AG04450 (cell line): Measurements from ENCODE around the gene ANP32D. TPM values are rescaled to one million over a fixed set of nuclear protein-coding genes. Genes with fewer than 3 reads are reported as not detected.
"Not testable (repeated sequence)": the region's sequence is repeated elsewhere in the genome, so short reads cannot be mapped to it uniquely, and the experiment has no call there.

Experiments used
- CTCF ChIA-PET: fragments of 300-600, 350-600 bp; formaldehyde crosslinking; extraction: SDS; loops from one replicate; lab custom pipeline; 2022; ENCODE audit warnings: antibody characterized with exemption, inconsistent platforms; lab: Charles Lee
- POLR2A ChIA-PET: fragments of 350-600 bp; formaldehyde crosslinking; extraction: SDS; loops from one replicate; lab custom pipeline; 2021; ENCODE audit warnings: antibody characterized with exemption, inconsistent platforms; lab: Yijun Ruan, JAX
- DNase-seq: peaks from one replicate; pipeline ENCODE4 v3.0.0-alpha.2; 2011; ENCODE audit warnings: low read depth, low spot score
- H3K27ac ChIP-seq: one replicate; pipeline ENCODE4 v1.5.1; 2012; ENCODE audit warnings: low read depth, low read length, control low read depth
- H3K27me3 ChIP-seq: one replicate; pipeline ENCODE4 v1.6.0; 2012; ENCODE audit warnings: low read length; ENCODE audit not compliant: control insufficient read depth, insufficient read depth
- H3K4me3 ChIP-seq: 2 replicates; pipeline ENCODE4 v1.5.1; 2011; ENCODE audit warnings: mild to moderate bottlenecking, low read depth, low read length, control low read depth
- H3K9me3 ChIP-seq: 2 replicates; pipeline ENCODE4 v1.5.1; 2012; ENCODE audit warnings: low read length; ENCODE audit not compliant: control insufficient read depth, insufficient read depth
- polyA plus RNA-seq: library from polyadenylated mRNA; depleted of rRNA; stranded (reverse); fragments of >200 nt; gene quantifications from 2 replicates; pipeline ENCODE4 v1.2.3, GENCODE V29; 2011
- TF ChIP-seq, protein P1 (sequence below): IDR thresholded peaks from 2 replicates; pipeline ENCODE4 v1.5.1; 2011; ENCODE audit warnings: low read depth, low read length, control low read depth, inconsistent platforms

The ANP32D gene
- polyA plus RNA-seq, 1 experiment = not detected

DNA sequence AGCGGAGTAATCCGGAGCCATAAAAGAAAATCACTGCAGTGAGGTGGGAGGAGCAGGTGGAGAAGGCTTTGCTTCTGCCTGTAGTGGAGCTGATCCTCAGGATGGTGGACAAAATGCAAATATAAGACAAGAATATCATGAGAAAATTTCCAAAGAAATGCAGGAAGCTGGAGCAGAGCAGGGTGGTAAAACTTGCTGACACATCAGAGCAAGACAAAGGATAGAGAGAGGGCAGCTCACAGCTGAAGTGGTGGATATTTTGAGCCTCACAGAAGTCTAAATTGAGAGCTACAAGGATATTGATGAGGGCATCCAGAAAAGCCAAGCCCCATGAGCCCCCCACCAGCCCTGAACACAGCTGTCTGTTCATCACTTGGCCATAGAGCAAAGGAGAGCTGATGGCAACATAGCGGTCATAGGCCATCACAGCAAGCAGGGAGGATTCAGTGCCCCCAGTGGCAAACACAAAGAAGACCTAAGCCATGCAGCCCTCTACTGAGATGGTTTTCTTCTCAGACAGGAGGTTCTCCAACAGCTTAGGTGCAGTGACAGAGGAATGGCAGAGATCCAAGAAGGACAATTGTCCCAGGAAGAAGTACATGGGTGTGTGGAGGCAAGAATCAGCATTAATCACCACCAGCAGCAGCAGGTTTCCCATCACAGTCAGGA lies 30.0 kb upstream of the ANP32D start:
- no peak for DNase-seq
- H3K27ac ChIP-seq = no peak overlapping the region
- ChIA-PET CTCF (no interaction called here), POLR2A (no interaction called here)
- H3K4me3 ChIP-seq = no peak overlapping the region
- H3K9me3 ChIP-seq = no peaks in the 10 kb centered on the region
- H3K27me3 ChIP-seq = no peaks in the 10 kb centered on the region
- TF ChIP-seq, protein P1, sequence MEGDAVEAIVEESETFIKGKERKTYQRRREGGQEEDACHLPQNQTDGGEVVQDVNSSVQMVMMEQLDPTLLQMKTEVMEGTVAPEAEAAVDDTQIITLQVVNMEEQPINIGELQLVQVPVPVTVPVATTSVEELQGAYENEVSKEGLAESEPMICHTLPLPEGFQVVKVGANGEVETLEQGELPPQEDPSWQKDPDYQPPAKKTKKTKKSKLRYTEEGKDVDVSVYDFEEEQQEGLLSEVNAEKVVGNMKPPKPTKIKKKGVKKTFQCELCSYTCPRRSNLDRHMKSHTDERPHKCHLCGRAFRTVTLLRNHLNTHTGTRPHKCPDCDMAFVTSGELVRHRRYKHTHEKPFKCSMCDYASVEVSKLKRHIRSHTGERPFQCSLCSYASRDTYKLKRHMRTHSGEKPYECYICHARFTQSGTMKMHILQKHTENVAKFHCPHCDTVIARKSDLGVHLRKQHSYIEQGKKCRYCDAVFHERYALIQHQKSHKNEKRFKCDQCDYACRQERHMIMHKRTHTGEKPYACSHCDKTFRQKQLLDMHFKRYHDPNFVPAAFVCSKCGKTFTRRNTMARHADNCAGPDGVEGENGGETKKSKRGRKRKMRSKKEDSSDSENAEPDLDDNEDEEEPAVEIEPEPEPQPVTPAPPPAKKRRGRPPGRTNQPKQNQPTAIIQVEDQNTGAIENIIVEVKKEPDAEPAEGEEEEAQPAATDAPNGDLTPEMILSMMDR = no peak

DNA sequence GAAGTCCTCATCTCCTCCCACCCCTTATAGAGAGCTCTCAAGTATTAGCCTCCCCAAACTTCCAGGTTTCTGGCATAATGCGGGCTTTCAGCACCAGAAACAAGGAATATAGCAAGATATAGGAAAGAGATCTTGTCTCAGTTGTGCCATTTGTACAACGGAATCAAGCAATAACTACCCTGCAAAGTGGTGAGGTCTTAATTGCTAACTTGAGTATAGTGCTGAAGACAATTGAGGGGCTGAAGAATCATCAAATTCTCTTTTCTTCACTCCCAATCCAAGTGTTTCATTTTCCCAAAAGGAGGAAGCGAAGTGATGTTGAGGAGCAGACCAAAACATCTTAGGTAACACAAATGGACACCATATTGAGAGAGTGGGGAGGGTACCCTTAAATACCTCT lies 26.8 kb upstream of the ANP32D start:
- Histone ChIP-seq H3K27ac (no peak overlapping the region), H3K9me3 (no peaks in the 10 kb centered on the region), H3K27me3 (no peaks in the 10 kb centered on the region), H3K4me3 (no peak overlapping the region)
- ChIA-PET POLR2A (no interaction called here), CTCF (no interaction called here)
- TF ChIP-seq, protein P1 = no peak
- DNase-seq = no peak

DNA sequence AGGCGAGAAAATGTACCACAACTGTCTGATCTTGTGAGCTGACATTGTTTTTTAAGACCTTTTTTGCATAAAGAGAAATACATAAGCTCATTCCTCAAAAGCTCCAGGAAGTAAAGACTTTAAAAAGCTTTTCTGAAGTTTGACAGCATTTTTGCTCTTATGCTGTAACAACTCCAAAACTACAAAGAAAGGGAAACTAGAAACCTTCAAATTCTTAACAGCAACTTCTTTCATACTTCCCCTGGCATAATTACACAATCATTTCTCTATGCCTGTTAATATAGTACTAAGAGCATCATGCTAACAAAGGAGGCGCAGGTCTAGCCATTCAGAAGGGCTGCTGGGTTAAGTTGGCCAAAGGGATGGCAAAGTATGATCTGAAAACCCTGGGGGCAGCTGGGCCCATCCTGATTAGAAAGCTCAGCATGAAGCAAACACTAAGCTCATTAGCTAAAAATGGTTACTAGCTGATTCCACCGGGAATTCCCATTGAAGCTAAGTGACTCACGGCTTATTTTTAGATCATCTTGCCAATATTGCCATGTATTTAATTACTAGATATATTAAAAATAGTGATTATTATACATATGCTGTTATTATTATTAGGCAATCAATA lies 26.1 kb upstream of the ANP32D start:
- CTCF ChIA-PET = no interaction called here
- no peak for DNase-seq
- H3K27me3 ChIP-seq = no peaks in the 10 kb centered on the region
- TF ChIP-seq, protein P1 = no peak
- no peak overlapping the region for H3K4me3 ChIP-seq
- H3K9me3 ChIP-seq = no peaks in the 10 kb centered on the region
- no peak overlapping the region for H3K27ac ChIP-seq
- POLR2A ChIA-PET = no interaction called here

DNA sequence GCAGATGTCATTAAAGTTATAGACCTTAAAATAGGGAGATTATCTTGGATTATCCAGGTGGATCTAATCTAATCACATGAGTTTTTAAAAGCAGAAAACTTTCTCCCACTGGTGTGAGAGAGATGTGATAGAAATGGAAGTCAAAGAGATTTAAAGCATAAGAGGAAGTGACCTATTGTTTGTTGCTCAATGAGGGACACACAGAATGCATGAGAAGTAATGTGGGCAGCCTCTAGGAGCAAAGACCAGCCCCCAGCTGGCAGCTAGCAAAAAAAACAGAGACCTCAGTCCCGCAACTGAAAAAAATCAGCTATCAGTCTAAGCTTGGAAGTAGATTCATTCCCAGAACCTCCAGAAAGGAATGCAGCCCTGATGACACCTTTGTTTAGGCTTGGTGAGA lies 24.6 kb upstream of the ANP32D start:
- Histone ChIP-seq H3K27me3 (no peaks in the 10 kb centered on the region), H3K4me3 (no peak overlapping the region), H3K27ac (no peak overlapping the region), H3K9me3 (no peaks in the 10 kb centered on the region)
- DNase-seq = no peak
- ChIA-PET POLR2A (no interaction called here), CTCF (no interaction called here)
- TF ChIP-seq, protein P1 = no peak

DNA sequence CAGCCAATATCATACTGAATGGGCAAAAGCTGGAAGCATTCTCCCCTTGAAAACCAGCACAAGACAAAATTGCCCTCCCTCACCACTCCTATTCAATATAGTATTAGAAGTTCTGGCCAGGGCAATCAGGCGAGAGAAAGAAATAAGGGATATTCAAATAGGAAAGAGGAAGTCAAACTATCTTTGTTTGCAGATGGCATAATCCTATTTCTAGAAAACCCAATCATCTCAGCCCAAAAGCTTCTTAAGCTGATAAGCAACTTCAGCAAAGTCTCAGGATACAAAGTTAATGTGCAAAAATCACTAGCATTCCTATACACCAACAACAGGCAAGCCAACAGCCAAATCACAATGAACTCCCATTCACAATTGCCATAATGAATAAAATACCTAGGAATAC lies 21.0 kb upstream of the ANP32D start:
- ChIA-PET POLR2A (no interaction called here), CTCF (no interaction called here)
- no peak overlapping the region for H3K27ac ChIP-seq
- TF ChIP-seq, protein P1 = no peak
- no peaks in the 10 kb centered on the region for H3K9me3 ChIP-seq
- H3K4me3 ChIP-seq = no peak overlapping the region
- no peak for DNase-seq
- no peaks in the 10 kb centered on the region for H3K27me3 ChIP-seq

DNA sequence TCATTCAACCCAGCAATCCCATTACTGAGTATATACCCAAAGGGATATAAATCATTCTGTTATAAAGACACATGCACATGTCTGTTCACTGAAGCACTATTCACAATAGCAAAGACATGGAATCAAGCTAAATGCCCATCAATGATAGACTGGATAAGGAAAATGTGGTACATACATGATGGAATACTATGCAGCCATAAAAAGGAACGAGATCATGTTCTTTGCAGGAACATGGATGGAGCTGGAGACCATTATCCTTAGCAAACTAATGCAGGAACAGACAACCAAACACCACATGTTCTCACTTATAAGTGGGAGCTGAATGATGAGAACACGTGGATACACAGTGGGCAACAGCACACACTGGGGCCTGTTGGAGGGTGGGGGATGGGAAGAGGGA lies 19.4 kb upstream of the ANP32D start:
- H3K27me3 ChIP-seq, H3K4me3 ChIP-seq, POLR2A ChIA-PET, DNase-seq, H3K27ac ChIP-seq, CTCF ChIA-PET, H3K9me3 ChIP-seq: not testable (repeated sequence)
